NT2/D1 (cell line): ENCODE measurements around the gene SH2D3A.

Experiments
- SUZ12 ChIP-seq: IDR thresholded peaks from 2 replicates; pipeline ENCODE4 v1.6.1; 2011; ENCODE audit not compliant: insufficient read length, insufficient read depth; ENCODE audit errors: extremely low read depth
- YY1 ChIP-seq: IDR thresholded peaks from 2 replicates; pipeline ENCODE4 v1.6.1; 2011; ENCODE audit not compliant: insufficient read length, insufficient read depth

DNA sequence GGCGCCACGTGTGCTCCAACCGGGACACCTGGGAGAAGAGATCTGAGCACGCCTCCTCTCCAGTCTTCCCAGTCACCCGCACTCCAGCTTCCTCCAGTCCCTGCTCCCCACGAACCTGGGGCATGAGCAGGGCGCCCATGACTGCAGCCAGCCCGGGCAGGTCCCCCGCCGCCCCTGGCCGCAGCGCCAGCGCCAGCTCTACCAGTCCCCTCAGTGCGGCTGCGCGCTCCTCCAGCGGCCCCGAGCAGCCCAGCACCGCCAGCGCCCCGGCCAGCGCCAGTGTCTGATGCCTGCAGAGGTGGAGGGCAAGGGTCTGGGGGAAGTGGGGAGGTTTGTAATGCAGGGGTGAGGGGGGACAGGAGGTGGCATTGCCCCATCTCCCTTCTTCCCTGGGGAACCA lies 13.1 kb downstream of the SH2D3A start:
- no peak for TF ChIP-seq YY1
- TF ChIP-seq SUZ12, result no peak
